ENCODE data around the gene TMCC1.
"Not testable (repeated sequence)": the region's sequence is repeated elsewhere in the genome, so short reads cannot be mapped to it uniquely, and the experiment has no call there.

Gene TMCC1

DNA sequence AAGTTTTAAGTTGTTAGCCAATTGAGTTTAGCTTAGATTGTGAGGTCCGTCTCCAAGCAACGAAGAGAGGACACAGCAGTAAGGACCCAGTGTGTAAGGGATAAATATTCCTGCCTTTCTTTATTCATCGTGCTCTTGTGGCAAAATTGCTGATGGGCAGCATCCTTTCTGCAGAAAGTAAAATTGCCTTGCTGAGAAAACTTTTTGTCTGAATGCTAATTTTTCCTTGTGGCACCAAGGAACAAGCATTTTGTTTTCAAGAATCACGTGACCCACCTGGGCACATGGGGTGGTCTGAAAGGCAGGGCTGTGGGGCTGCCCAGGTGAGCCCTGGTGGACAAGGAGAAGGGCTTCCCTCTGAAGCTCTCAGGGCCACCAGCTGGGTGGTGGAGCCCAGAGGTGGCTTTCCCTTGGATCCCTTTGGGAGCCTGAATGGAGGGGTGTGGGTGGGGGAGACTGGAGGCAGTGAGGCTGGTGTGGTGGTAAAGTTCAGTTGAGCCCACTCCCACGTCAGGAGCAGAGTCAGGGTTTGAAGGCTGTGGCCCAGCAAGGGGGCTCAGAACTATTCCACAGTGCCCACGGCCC is 24.0 kb upstream of the TMCC1 start:
- TF ChIP-seq, protein P1, sequence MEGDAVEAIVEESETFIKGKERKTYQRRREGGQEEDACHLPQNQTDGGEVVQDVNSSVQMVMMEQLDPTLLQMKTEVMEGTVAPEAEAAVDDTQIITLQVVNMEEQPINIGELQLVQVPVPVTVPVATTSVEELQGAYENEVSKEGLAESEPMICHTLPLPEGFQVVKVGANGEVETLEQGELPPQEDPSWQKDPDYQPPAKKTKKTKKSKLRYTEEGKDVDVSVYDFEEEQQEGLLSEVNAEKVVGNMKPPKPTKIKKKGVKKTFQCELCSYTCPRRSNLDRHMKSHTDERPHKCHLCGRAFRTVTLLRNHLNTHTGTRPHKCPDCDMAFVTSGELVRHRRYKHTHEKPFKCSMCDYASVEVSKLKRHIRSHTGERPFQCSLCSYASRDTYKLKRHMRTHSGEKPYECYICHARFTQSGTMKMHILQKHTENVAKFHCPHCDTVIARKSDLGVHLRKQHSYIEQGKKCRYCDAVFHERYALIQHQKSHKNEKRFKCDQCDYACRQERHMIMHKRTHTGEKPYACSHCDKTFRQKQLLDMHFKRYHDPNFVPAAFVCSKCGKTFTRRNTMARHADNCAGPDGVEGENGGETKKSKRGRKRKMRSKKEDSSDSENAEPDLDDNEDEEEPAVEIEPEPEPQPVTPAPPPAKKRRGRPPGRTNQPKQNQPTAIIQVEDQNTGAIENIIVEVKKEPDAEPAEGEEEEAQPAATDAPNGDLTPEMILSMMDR (IDR thresholded peaks at IDR 0.05): no peak
- TF ChIP-seq ZFX (IDR thresholded peaks at IDR 0.05; ENCODE audit: borderline replicate concordance): no peak
- no peak overlapping the region for H3K27ac ChIP-seq

DNA sequence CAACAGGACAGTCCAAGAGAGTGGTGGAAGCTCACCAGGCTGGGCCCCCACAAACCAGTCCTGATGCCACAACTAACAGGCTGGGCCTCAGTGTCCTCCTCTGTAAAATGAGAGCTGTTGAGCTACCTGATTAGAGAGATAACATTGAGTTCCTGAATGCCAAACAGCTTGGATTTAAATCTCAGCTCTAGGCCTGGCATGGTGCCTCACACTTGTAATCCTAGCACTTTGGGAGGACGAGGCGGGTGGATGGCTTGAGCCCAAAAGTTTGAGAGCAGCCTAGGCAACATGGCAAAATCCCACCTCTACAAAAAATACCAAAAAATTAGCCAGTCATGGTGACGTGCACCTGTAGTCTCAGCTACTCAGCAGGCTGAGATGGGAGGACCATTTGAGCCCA is 20.1 kb upstream of the TMCC1 start:
- H3K27ac ChIP-seq: no peak overlapping the region
- TF ChIP-seq ZFX (IDR thresholded peaks at IDR 0.05; ENCODE audit: borderline replicate concordance): no peak
- TF ChIP-seq, protein P1 (IDR thresholded peaks at IDR 0.05): no peak

DNA sequence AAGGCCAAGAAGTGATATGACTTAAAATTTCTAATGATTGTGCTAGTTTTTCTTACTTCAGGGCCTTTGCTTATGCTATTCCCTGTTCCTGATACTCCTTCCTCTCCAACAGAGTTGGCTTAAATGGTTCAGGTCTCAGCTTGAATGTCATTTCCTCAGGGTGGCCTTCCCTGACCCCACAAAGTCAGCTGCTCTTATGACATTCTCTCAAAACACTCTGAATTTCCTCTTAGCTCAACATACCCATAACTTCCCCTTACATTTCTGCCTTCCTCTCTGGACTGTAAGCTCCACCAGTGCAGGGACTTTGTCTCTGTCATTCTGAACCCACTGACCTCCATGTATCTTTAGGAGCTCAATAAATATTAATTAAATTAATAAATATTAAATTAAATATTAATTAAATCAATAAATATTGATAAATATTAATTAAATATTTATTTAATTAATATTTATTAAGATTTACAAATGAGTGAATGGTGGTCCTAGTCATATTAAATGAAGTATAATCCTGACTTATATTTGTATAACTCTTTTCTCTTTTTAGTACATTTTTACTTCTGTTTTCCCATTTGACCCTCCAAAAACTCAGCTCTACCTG is 17.9 kb upstream of the TMCC1 start:
- H3K27ac ChIP-seq: no peak overlapping the region
- TF ChIP-seq, protein P1 (IDR thresholded peaks at IDR 0.05): no peak
- TF ChIP-seq ZFX (IDR thresholded peaks at IDR 0.05; ENCODE audit: borderline replicate concordance): no peak

DNA sequence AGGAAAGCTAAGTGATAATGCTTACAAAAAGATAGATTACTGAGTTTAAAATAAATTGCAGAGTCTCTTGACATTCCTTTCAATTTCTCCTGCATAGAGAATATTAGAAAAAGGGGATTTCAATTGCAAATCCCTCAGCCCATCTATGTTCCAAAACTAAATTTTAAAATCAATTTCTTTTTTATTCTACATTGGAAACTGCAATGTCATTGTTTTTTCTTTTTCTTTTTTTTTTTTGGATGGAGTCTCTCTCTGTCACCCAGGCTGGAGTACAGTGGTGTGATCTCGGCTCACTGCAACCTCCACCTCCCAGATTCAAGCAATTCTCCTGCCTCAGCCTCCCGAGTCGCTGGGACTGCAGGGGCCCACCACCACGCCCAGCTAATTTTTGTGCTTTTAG is 15.7 kb upstream of the TMCC1 start:
- not testable (repeated sequence) for H3K27ac ChIP-seq

DNA sequence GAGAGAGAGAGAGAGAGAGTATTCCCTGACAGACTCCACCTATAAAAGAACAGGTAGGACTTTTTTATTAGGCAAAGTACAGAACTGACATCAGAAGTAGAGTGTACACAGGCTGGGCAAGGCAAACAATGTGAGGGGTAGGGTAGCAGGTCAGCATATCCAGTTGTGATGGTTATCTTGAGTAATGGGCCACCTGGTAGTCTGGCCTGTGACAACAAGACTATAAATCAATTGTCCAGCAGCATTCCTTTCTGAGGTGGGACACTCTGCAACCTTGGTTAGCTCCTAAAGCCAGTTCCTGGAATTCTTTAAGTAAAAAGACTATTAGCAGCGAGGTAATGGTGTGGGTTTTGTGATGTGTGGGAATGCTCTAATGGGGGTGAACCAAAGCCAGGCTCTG is 14.9 kb upstream of the TMCC1 start:
- TF ChIP-seq ZFX (IDR thresholded peaks at IDR 0.05; ENCODE audit: borderline replicate concordance): no peak
- TF ChIP-seq, protein P1 (IDR thresholded peaks at IDR 0.05): no peak
- H3K27ac ChIP-seq: no peak overlapping the region

DNA sequence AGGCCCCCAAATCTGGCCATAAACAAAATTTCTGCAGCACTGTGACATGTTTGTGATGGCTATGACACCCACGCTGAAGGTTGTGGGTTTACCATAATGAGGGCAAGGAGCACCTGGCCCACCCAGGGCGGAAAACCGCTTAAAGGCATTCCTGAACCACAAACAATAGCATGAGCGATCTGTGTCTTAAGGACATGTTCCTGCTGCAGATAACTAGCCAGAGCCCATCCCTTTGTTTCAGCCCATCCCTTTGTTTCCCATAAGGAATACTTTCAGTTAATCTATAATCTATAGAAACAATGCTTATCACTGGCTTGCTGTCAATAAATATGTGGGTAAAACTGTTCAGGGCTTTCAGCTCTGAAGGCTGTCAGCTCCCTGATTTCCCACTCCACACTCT is 7.8 kb upstream of the TMCC1 start:
- H3K27ac ChIP-seq: not testable (repeated sequence)

DNA sequence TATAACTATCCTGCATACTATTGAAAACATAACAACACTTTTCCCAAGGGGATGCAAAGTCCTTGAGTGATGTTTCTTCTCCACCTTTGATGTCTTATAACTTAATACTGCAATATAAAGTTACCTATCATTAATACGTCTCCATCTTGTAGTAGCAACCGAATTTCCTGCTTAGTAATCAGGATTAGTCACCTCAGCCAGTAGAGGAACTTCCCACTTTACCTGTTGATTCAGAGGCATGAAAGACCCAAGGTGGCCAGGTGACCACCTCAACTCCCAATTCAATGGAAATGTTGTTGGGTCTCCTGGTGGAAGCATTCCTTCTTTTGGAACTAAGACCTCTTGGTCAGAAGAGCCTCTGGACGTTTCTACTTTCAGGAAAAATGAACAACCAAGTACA is 3.5 kb upstream of the TMCC1 start:
- TF ChIP-seq ZFX (IDR thresholded peaks at IDR 0.05; ENCODE audit: borderline replicate concordance): no peak
- TF ChIP-seq, protein P1 (IDR thresholded peaks at IDR 0.05): no peak
- no peak overlapping the region for H3K27ac ChIP-seq

DNA sequence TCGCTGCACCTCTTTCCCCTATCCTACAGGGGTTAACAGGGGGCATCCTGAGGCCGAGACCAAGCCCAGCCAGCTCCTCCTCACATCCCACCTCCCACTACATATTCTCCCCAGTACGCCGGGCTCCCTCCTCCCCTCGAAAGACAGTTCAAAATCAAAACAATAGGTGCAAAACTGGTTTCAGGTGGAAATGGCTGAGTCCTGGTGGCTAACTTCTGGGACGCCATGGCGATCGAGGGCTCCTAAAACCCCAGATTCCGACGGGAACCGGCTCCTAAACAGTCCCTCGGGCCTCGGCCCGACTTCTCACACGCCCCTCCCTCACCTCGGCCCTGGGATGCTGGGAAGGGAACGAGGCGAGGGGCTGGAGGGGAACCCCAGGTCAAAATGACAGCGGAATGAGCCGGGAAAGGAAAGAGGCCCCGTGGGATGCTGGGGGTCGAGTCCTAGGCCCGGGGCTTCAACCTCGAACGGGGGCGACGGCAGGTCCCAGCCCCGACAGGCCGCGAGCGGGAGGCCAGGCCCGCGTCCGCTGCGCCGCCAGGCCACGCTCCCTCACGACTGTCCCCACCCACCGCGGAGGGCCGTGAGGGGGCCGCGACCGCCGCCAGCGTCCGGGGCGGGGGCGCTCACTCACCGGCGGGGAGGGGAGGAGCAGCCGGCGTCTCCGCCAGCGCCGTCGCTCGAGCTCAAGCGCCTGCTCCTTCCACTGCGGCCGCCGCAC is 492 bp downstream of the TMCC1 start:
- peak overlapping the region; percentile 70 for H3K27ac ChIP-seq

More for the DNA sequence above, 492 bp downstream of the TMCC1 start:
- TF ChIP-seq, protein P1 (IDR thresholded peaks at IDR 0.05): no peak

Measured in 22Rv1 (cell line).